NCI-H1694 (cell line): ENCODE results near the gene MAP2K1.
"Not testable (repeated sequence)": the region's sequence is repeated elsewhere in the genome, so short reads cannot be mapped to it uniquely, and the experiment has no call there.

Experiments
- DNase-seq: peaks from one replicate; lab custom pipeline; 2025; lab: John Stamatoyannopoulos, UW

The MAP2K1 gene

GRCh38 chr15:66476535-66476934, 89.8 kb downstream of the MAP2K1 start:
- no peak for DNase-seq

GRCh38 chr15:66477011-66477410, 90.3 kb downstream of the MAP2K1 start:
- DNase-seq, result no peak

- DNase-seq, result no peak
Measured at GRCh38 chr15:66480267-66480666, 93.6 kb downstream of the MAP2K1 start.

- no peak for DNase-seq
Measured at GRCh38 chr15:66481107-66481856, 94.6 kb downstream of the MAP2K1 start.

- DNase-seq, result no peak
Measured at GRCh38 chr15:66482539-66482938, 95.8 kb downstream of the MAP2K1 start.

GRCh38 chr15:66483131-66483566, 96.4 kb downstream of the MAP2K1 start:
- no peak for DNase-seq

- no peak for DNase-seq
Measured at GRCh38 chr15:66484539-66485112, 97.9 kb downstream of the MAP2K1 start.

- no peak for DNase-seq
Measured at GRCh38 chr15:66486887-66487286, 100.2 kb downstream of the MAP2K1 start.

- DNase-seq, result no peak
Measured at GRCh38 chr15:66488525-66488924, 101.8 kb downstream of the MAP2K1 start.

GRCh38 chr15:66489179-66489791, 102.6 kb downstream of the MAP2K1 start:
- DNase-seq, result no peak

- DNase-seq, result no peak
Measured at GRCh38 chr15:66491846-66492245, 105.1 kb downstream of the MAP2K1 start.

- no peak for DNase-seq
Measured at GRCh38 chr15:66494262-66494661, 107.5 kb downstream of the MAP2K1 start.

- no peak for DNase-seq
Measured at GRCh38 chr15:66496951-66497501, 110.3 kb downstream of the MAP2K1 start.

GRCh38 chr15:66497502-66498455, 111.1 kb downstream of the MAP2K1 start, which contains the start of gene SNAPC5:
Gene SNAPC5 (minus strand): TSS chr15:66497762. CDS start chr15:66497731, 31 bp downstream.
- peak; percentile 67 for DNase-seq

GRCh38 chr15:66498501-66499386, 112.0 kb downstream of the MAP2K1 start:
- peak; percentile 6 for DNase-seq

GRCh38 chr15:66500346-66500745, 113.6 kb downstream of the MAP2K1 start:
- DNase-seq, result not testable (repeated sequence)

- no peak for DNase-seq
Measured at GRCh38 chr15:66502491-66502890, 115.8 kb downstream of the MAP2K1 start.

- DNase-seq, result not testable (repeated sequence)
Measured at GRCh38 chr15:66503041-66503648, 116.4 kb downstream of the MAP2K1 start.

GRCh38 chr15:66503780-66504562, 117.3 kb downstream of the MAP2K1 start:
- no peak for DNase-seq
